Measurements from ENCODE around the gene ICA1. TPM values are rescaled to one million over a fixed set of nuclear protein-coding genes. Genes with fewer than 3 reads are reported as not detected.
A peak's percentile ranks its signal among the peaks of the same experiment; 100 is the strongest.

The ICA1 gene
- total RNA-seq, 3 donors from 2014 or later = 22.1 to 70.1 (median 45.7) TPM

DNA sequence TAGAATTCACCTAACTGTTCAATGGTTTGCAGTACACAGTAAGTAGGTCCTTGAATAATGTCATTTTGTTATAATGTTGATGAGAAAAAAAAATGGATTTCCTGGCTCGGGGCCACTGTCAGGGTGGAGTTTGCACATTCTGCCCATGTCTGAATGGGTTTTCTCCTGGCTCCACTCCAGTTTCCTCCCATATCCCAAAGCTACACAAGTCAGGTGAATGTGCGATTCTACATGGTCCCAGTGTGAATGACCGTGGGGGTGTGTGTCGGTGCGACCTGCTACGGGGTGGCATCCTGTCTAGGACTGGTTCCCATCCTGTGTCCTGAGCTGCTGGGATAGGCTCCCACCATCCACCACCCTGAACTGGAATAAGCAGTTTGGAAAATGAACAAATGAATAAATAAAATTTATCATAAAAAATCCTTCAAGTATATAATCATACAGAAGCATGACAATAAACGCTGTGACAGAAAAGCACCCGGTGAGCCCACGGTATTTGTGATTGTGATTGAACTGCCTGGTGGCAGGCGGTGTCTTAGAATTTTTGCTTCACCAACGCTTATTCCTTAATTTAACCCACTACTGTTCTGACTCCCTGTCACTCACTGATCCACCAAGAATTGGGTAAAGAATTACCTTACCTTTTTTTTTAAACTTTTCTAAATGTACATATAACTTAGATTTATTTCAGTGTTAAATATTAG is 114.1 kb downstream of the ICA1 start:
- Histone ChIP-seq H3K4me1 (no peaks in the 10 kb centered on the region), H3K9me3 (no peaks in the 10 kb centered on the region), H3K4me3 (no peak overlapping the region), H3K27ac (no peak overlapping the region), H3K36me3 (no peaks in the 10 kb centered on the region), H3K27me3 (no peaks in the 10 kb centered on the region)
- intact Hi-C loops (cut with DNase I; ENCODE audit: low total_unique reads) = no loop called here
- no peak for TF ChIP-seq POLR2A (IDR thresholded peaks at IDR 0.05)
- TF ChIP-seq POLR2AphosphoS5 (IDR thresholded peaks at IDR 0.05) = no peak
- TF ChIP-seq, protein P1, sequence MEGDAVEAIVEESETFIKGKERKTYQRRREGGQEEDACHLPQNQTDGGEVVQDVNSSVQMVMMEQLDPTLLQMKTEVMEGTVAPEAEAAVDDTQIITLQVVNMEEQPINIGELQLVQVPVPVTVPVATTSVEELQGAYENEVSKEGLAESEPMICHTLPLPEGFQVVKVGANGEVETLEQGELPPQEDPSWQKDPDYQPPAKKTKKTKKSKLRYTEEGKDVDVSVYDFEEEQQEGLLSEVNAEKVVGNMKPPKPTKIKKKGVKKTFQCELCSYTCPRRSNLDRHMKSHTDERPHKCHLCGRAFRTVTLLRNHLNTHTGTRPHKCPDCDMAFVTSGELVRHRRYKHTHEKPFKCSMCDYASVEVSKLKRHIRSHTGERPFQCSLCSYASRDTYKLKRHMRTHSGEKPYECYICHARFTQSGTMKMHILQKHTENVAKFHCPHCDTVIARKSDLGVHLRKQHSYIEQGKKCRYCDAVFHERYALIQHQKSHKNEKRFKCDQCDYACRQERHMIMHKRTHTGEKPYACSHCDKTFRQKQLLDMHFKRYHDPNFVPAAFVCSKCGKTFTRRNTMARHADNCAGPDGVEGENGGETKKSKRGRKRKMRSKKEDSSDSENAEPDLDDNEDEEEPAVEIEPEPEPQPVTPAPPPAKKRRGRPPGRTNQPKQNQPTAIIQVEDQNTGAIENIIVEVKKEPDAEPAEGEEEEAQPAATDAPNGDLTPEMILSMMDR (IDR thresholded peaks at IDR 0.05) = no peak
- no peak for DNase-seq (ENCODE audit: low spot score in 2 of 2)

DNA sequence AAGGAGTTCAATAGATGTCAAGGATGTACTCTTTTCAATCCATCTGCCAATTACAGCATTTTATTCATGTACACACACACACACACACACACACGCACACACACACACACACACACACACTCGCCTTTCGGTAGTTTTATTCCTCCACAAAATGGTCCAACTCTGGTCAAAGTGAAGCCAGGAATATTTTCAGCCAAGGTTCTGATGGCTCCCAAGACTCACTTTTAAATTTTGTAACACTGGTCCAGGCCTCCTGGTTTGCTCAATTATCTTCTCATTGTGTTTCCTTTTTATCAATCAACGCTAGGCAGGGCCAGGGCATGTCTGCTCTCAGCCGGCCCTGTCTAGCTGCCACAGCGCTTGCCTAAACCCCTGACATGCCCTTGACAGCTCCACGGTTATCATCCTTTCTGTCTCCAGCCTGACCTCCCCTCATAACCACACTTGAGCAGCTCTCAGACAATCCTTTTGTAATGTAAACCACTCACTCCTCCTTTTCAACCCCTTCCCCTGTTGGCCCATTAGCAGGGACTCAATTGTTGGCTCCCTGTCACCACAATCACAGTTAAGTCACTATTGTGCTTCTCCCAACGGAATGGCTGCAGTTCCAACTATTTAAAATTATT is 115.1 kb downstream of the ICA1 start:
- DNase-seq (ENCODE audit: low spot score in 2 of 2) = no peak
- Histone ChIP-seq H3K27me3 (no peaks in the 10 kb centered on the region), H3K9me3 (no peaks in the 10 kb centered on the region), H3K27ac (no peak overlapping the region), H3K4me3 (no peak overlapping the region), H3K4me1 (no peaks in the 10 kb centered on the region), H3K36me3 (no peaks in the 10 kb centered on the region)
- intact Hi-C loops (cut with DNase I; ENCODE audit: low total_unique reads) = no loop called here
- TF ChIP-seq, protein P1 (IDR thresholded peaks at IDR 0.05) = no peak
- TF ChIP-seq POLR2A (IDR thresholded peaks at IDR 0.05) (no peak), POLR2AphosphoS5 (IDR thresholded peaks at IDR 0.05) (no peak)

DNA sequence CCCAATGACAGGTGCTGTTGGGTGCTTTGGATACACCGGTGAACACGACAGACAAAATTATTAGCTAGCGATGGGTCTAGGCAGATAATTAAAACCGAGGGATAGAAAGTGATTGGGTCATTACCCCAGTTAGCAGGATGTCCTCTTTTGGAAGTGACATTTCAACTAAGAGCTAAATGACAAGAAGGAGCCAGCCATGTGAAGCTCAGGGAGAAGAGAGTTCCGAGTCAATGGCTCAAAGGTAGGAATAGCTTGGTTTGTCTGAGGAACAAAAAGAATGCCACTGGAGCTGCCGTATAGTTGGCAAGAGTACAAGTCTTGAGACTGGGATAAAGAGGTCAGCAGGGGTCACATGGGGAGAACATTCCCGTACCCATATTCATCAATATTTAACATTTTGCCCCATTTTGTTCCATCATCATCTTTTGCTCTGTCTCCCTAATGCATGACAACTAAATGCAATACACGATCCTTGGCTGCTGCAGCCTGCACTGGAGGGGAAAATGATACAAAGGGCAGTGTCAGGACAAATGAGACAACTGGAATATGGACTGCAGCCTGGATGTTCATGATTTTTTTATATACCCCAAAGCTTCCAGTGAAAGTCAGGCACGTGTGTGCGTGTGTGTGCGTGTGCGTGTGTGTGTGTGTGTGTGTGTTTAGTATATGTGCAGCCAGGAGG is 115.7 kb downstream of the ICA1 start:
- Histone ChIP-seq H3K27me3 (no peaks in the 10 kb centered on the region), H3K27ac (no peak overlapping the region), H3K4me3 (no peak overlapping the region), H3K4me1 (no peaks in the 10 kb centered on the region), H3K9me3 (no peaks in the 10 kb centered on the region), H3K36me3 (no peaks in the 10 kb centered on the region)
- DNase-seq (ENCODE audit: low spot score in 2 of 2) = no peak
- TF ChIP-seq, protein P1 (IDR thresholded peaks at IDR 0.05) = no peak
- no peak for TF ChIP-seq POLR2AphosphoS5 (IDR thresholded peaks at IDR 0.05)
- TF ChIP-seq POLR2A (IDR thresholded peaks at IDR 0.05) = no peak
- intact Hi-C loops (cut with DNase I; ENCODE audit: low total_unique reads) = no loop called here

DNA sequence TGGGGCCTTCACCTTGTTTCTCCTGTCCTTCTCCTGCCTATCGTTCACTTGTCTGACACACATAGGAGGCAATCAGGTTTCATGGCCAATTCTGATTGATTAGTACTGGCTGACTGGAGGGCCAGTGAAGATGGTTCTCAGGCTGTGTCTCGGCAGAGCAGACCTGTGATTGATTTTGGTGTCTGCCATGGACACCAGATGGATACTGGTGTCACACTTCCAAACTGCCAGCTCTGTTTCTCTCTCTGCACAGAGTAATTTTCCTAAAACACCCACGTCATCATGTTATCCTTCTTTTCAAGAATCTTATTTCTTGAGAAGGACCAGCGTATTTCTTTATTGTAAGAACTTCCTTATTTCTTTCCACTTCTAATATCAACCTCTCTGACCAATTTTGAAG is 117.1 kb downstream of the ICA1 start:
- Histone ChIP-seq H3K4me1 (no peaks in the 10 kb centered on the region), H3K4me3 (no peak overlapping the region), H3K27me3 (no peaks in the 10 kb centered on the region), H3K36me3 (no peaks in the 10 kb centered on the region), H3K9me3 (no peaks in the 10 kb centered on the region), H3K27ac (peak overlapping the region in 1 of 2 donors; percentile 35)
- DNase-seq (ENCODE audit: low spot score in 2 of 2) = no peak
- TF ChIP-seq POLR2A (IDR thresholded peaks at IDR 0.05) (no peak), POLR2AphosphoS5 (IDR thresholded peaks at IDR 0.05) (no peak)
- TF ChIP-seq, protein P1 (IDR thresholded peaks at IDR 0.05) = no peak
- intact Hi-C loops (cut with DNase I; ENCODE audit: low total_unique reads) = no loop called here

Measured in breast epithelium (tissue), 4 donors.